ENCODE results near the gene SOX13. TPM values are rescaled to one million over a fixed set of nuclear protein-coding genes. Genes with fewer than 3 reads are reported as not detected.

The SOX13 gene
- total RNA-seq, 1 experiment from 2014 or later: 53.0 TPM

DNA sequence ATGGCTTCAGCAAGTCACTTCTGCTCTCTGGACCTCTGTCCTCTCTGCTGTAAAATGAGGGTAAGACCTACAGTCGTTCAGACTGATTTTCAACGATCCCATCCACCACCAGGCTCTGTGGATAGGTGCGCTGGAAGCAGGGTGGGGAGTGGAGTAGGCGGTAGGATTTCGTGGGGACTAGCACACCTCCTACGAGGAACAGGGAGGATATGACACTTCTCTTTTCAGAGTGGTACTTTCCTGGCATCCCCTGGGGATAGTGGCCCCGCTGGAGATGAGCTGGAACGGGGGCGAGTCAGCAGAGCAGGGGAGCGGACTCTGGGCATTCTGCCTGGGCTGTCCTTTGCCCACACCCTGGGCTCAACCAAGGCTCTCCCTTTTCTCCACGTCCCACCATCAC lies 61.2 kb downstream of the SOX13 start:
- H3K27me3 ChIP-seq (ENCODE audit: control insufficient read depth, insufficient read depth, low read length): no peaks in the 10 kb centered on the region
- peaks cover 17% of the 10 kb centered on the region for H3K4me1 ChIP-seq (ENCODE audit: control insufficient read depth, insufficient read depth, low read length)

DNA sequence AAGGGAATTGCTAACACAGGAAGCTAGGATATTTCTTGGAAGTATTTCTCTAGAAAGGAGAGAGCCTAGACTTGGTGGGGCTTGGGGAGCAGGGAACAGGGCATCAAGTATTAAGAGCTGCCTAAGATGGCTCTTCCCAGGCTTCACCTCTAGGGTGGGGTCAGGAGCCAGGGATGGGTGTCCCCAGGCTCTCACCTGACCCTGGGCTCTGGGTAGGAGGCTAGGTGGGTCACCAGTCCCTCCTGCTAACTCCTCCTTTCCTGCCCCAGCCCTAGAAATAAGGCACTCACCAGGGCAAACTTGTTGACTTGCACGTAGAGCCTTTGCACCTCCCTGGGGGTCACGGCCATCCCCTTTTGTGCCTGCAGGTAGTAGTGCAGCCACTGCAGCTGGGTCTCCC lies 63.9 kb downstream of the SOX13 start:
- in situ Hi-C loops (cut with HindIII; ENCODE audit: low pct_unique_long_range_greater_than_20kb, low sequenced_read_pairs) (loop anchor here (25.0 kb wide), 1 partner anchor 275 kb away; the partner anchor contains the start of gene SNRPE), intact Hi-C loops (cut with micrococcal nuclease; ENCODE audit: unreplicated experiment) (no loop called here)
- TF ChIP-seq POLR2AphosphoS5 (IDR thresholded peaks at IDR 0.05; ENCODE audit: low read depth, low read length) (no peak), CTCF (IDR thresholded peaks at IDR 0.05) (no peak), REST (IDR thresholded peaks at IDR 0.05; ENCODE audit: insufficient read depth in 1 of 2, low read depth in 2 of 2, low read length in 1 of 2) (no peak), TCF7L2 (IDR thresholded peaks at IDR 0.05; ENCODE audit: low read depth, low read length) (no peak), SIN3A (IDR thresholded peaks at IDR 0.05; ENCODE audit: borderline replicate concordance, insufficient read depth, low read depth, low read length) (no peak)
- POLR2A ChIA-PET: no interaction called here
- no peak overlapping the region for H3K27ac ChIP-seq (ENCODE audit: low read length)
- H3K9me3 ChIP-seq (ENCODE audit: control insufficient read depth, insufficient read depth, low read depth, low read length): no peaks in the 10 kb centered on the region
- CTCF ChIA-PET: no interaction called here
- H3K36me3 ChIP-seq (ENCODE audit: control insufficient read depth, insufficient read depth, low read length): no peaks in the 10 kb centered on the region
- H3K4me1 ChIP-seq (ENCODE audit: control insufficient read depth, insufficient read depth, low read length): no peaks in the 10 kb centered on the region
- no peak for DNase-seq (ENCODE audit: low read depth, low spot score)
- no peak overlapping the region for H3K4me3 ChIP-seq (ENCODE audit: low read depth in 2 of 2, low read length in 2 of 2)
- H3K27me3 ChIP-seq (ENCODE audit: control insufficient read depth, insufficient read depth, low read length): no peaks in the 10 kb centered on the region
- BruUV-seq (replicated peaks): no TSS peak
- ATAC-seq: no peak

More for the DNA sequence above, 61.2 kb downstream of the SOX13 start:
- no peak overlapping the region for H3K4me3 ChIP-seq (ENCODE audit: low read depth in 2 of 2, low read length in 2 of 2)
- intact Hi-C loops (cut with micrococcal nuclease; ENCODE audit: unreplicated experiment) (no loop called here), in situ Hi-C loops (cut with HindIII; ENCODE audit: low pct_unique_long_range_greater_than_20kb, low sequenced_read_pairs) (loop anchor here (25.0 kb wide), 1 partner anchor 272 kb away; the partner anchor contains the start of gene SNRPE)
- no peak overlapping the region for H3K27ac ChIP-seq (ENCODE audit: low read length)
- ATAC-seq (no peak), DNase-seq (ENCODE audit: low read depth, low spot score) (no peak)
- ChIA-PET CTCF (no interaction called here), POLR2A (no interaction called here)
- H3K36me3 ChIP-seq (ENCODE audit: control insufficient read depth, insufficient read depth, low read length): no peaks in the 10 kb centered on the region
- BruUV-seq (replicated peaks): no TSS peak
- no peak for TF ChIP-seq SIN3A (IDR thresholded peaks at IDR 0.05; ENCODE audit: borderline replicate concordance, insufficient read depth, low read depth, low read length)
- no peak for TF ChIP-seq TCF7L2 (IDR thresholded peaks at IDR 0.05; ENCODE audit: low read depth, low read length)
- no peak for TF ChIP-seq CTCF (IDR thresholded peaks at IDR 0.05)
- TF ChIP-seq REST (IDR thresholded peaks at IDR 0.05; ENCODE audit: insufficient read depth in 1 of 2, low read depth in 2 of 2, low read length in 1 of 2): no peak
- no peak for TF ChIP-seq POLR2AphosphoS5 (IDR thresholded peaks at IDR 0.05; ENCODE audit: low read depth, low read length)
- no peaks in the 10 kb centered on the region for H3K9me3 ChIP-seq (ENCODE audit: control insufficient read depth, insufficient read depth, low read depth, low read length)

Data from Panc1 (cell line).